Medulla oblongata (tissue), 1 donor: ENCODE results near the gene ZNF48.

Experiments
- DNase-seq: peaks from one replicate; pipeline ENCODE4 v3.0.0-alpha.2; 2015; ENCODE audit errors: extremely low spot score

ZNF48 gene

GRCh38 chr16:30395155-30395991 lies at the start of gene ZNF48:
TSS of gene ZNF48 (plus strand) at chr16:30395420. CDS start at chr16:30395795, 375 bp downstream.
- peak; percentile 93 for DNase-seq

GRCh38 chr16:30346286-30346685 lies 48.9 kb upstream of the ZNF48 start:
- DNase-seq, result no peak

- no peak for DNase-seq
These were observed 47.1 kb upstream of the ZNF48 start for GRCh38 chr16:30348113-30348512.

GRCh38 chr16:30348929-30349328 lies 46.3 kb upstream of the ZNF48 start:
- no peak for DNase-seq

GRCh38 chr16:30349675-30350074 lies 45.5 kb upstream of the ZNF48 start:
- DNase-seq, result no peak

GRCh38 chr16:30350134-30350871 lies 44.9 kb upstream of the ZNF48 start:
- DNase-seq, result no peak

GRCh38 chr16:30351001-30351441 lies 44.2 kb upstream of the ZNF48 start:
- DNase-seq, result no peak

GRCh38 chr16:30351586-30352419 lies 43.4 kb upstream of the ZNF48 start:
- peak; percentile 90 for DNase-seq

- no peak for DNase-seq
These were observed 42.5 kb upstream of the ZNF48 start for GRCh38 chr16:30352488-30353401.

GRCh38 chr16:30353438-30354129 lies 41.6 kb upstream of the ZNF48 start:
- no peak for DNase-seq

- DNase-seq, result no peak
These were observed 40.6 kb upstream of the ZNF48 start for GRCh38 chr16:30354423-30355143.

- peak; percentile 100 for DNase-seq
These were observed 39.9 kb upstream of the ZNF48 start, which contains the start of gene CD2BP2 for GRCh38 chr16:30355144-30355953. TSS of gene CD2BP2 (minus strand) at chr16:30355308. CDS start at chr16:30354681, 627 bp downstream.

- DNase-seq, result no peak
These were observed 39.3 kb upstream of the ZNF48 start for GRCh38 chr16:30355954-30356308.

GRCh38 chr16:30356401-30357084 lies 38.7 kb upstream of the ZNF48 start:
- DNase-seq, result peak; percentile 70

GRCh38 chr16:30357085-30357714 lies 38.0 kb upstream of the ZNF48 start:
- DNase-seq, result no peak

- no peak for DNase-seq
These were observed 37.3 kb upstream of the ZNF48 start for GRCh38 chr16:30357715-30358576.

- DNase-seq, result no peak
These were observed 36.7 kb upstream of the ZNF48 start for GRCh38 chr16:30358577-30358936.
